ENCODE results near the gene ZNF219. TPM values are rescaled to one million over a fixed set of nuclear protein-coding genes. Genes with fewer than 3 reads are reported as not detected.

The ZNF219 gene
- total and polyA plus RNA-seq, 2 of the 13 experiments (the other 11 are each of a cell fraction or from before 2014, with no cell fraction given): 34.5 to 36.6 TPM

DNA sequence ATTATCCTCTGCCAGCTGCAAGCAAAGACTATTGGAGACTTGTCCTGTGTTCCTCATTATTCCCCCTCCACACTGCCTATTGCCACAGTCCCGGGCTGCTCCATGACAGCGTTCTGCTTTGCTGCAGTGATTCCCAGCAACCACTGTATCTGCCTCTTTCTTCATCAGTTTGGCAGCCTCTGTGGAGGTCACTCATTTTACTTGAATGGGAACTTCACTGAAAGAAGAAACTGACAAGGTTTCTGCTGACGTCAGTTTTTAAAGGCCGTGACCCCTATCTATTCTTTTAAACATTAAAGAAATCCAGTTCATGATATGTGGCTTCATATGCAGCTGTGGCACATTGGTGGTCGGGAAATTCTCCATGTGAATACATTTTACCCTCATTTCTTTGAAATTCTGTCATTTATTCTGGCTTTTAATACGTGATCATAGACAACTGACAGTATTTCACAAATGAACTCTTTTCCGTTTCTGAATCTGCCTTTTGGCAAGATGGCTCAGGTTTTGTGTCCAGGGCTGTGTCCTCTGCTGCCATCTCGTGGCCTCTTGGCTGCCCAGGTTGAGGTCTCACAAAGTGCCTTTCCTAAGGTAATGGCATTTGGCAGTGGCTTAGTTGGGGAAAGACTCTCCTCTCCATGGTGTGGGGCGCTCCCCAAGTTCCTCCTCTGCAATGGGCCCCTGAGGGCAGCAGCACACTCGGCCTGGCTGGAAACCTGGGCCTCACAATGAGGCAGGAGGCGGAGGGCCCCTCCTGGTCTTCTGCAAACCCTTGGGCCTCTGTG is 8.2 kb upstream of the ZNF219 start (continued):
- peak; percentile 71 for TF ChIP-seq ZFX (CRISPR knock-in tag; IDR thresholded peaks at IDR 0.05; ENCODE audit: low read depth)
- 0 out of 2 replicates have a peak, but pooled peaks have one; percentile 20 for TF ChIP-seq ZSCAN20 (CRISPR knock-in tag; IDR thresholded peaks at IDR 0.05; ENCODE audit: borderline replicate concordance)
- no peak for TF ChIP-seq MXD4 (CRISPR knock-in tag; IDR thresholded peaks at IDR 0.05)
- no peak for TF ChIP-seq ZBTB21 (CRISPR knock-in tag; IDR thresholded peaks at IDR 0.05)
- no peak; the same call in 1 of the 2 replicates for TF ChIP-seq DMAP1 (CRISPR knock-in tag; IDR thresholded peaks at IDR 0.05)
- TF ChIP-seq, protein P1, sequence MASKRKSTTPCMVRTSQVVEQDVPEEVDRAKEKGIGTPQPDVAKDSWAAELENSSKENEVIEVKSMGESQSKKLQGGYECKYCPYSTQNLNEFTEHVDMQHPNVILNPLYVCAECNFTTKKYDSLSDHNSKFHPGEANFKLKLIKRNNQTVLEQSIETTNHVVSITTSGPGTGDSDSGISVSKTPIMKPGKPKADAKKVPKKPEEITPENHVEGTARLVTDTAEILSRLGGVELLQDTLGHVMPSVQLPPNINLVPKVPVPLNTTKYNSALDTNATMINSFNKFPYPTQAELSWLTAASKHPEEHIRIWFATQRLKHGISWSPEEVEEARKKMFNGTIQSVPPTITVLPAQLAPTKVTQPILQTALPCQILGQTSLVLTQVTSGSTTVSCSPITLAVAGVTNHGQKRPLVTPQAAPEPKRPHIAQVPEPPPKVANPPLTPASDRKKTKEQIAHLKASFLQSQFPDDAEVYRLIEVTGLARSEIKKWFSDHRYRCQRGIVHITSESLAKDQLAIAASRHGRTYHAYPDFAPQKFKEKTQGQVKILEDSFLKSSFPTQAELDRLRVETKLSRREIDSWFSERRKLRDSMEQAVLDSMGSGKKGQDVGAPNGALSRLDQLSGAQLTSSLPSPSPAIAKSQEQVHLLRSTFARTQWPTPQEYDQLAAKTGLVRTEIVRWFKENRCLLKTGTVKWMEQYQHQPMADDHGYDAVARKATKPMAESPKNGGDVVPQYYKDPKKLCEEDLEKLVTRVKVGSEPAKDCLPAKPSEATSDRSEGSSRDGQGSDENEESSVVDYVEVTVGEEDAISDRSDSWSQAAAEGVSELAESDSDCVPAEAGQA (IDR thresholded peaks at IDR 0.05; ENCODE audit: low read depth): no peak
- TF ChIP-seq, protein P1 (CRISPR knock-in tag; IDR thresholded peaks at IDR 0.05; ENCODE audit: borderline replicate concordance): no peak
- no peak for TF ChIP-seq CC2D1A (CRISPR knock-in tag; IDR thresholded peaks at IDR 0.05)
- peak; percentile 17; the same call in 1 of the 2 replicates for TF ChIP-seq ZFP90 (CRISPR knock-in tag; IDR thresholded peaks at IDR 0.05; ENCODE audit: borderline replicate concordance)
- TF ChIP-seq ZNF251 (CRISPR knock-in tag; IDR thresholded peaks at IDR 0.05): peak; percentile 29; the same call in 1 of the 2 replicates
- TF ChIP-seq, protein P2, sequence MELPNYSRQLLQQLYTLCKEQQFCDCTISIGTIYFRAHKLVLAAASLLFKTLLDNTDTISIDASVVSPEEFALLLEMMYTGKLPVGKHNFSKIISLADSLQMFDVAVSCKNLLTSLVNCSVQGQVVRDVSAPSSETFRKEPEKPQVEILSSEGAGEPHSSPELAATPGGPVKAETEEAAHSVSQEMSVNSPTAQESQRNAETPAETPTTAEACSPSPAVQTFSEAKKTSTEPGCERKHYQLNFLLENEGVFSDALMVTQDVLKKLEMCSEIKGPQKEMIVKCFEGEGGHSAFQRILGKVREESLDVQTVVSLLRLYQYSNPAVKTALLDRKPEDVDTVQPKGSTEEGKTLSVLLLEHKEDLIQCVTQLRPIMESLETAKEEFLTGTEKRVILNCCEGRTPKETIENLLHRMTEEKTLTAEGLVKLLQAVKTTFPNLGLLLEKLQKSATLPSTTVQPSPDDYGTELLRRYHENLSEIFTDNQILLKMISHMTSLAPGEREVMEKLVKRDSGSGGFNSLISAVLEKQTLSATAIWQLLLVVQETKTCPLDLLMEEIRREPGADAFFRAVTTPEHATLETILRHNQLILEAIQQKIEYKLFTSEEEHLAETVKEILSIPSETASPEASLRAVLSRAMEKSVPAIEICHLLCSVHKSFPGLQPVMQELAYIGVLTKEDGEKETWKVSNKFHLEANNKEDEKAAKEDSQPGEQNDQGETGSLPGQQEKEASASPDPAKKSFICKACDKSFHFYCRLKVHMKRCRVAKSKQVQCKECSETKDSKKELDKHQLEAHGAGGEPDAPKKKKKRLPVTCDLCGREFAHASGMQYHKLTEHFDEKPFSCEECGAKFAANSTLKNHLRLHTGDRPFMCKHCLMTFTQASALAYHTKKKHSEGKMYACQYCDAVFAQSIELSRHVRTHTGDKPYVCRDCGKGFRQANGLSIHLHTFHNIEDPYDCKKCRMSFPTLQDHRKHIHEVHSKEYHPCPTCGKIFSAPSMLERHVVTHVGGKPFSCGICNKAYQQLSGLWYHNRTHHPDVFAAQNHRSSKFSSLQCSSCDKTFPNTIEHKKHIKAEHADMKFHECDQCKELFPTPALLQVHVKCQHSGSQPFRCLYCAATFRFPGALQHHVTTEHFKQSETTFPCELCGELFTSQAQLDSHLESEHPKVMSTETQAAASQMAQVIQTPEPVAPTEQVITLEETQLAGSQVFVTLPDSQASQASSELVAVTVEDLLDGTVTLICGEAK (IDR thresholded peaks at IDR 0.05): no peak
- TF ChIP-seq, protein P2 (CRISPR knock-in tag; IDR thresholded peaks at IDR 0.05): no peak
- no peak for TF ChIP-seq ARNTL (CRISPR knock-in tag; IDR thresholded peaks at IDR 0.05)
- no peak for TF ChIP-seq IKZF1 (IDR thresholded peaks at IDR 0.05)
- TF ChIP-seq MBD4 (IDR thresholded peaks at IDR 0.05; ENCODE audit: borderline replicate concordance, low read length): no peak
- TF ChIP-seq ZNF678 (CRISPR knock-in tag; IDR thresholded peaks at IDR 0.05): no peak

Measured in HepG2 (cell line).